Large intestine (tissue), 12 donors: Measurements from ENCODE around the gene NCR1. TPM values are rescaled to one million over a fixed set of nuclear protein-coding genes. Genes with fewer than 3 reads are reported as not detected.
"Not testable (repeated sequence)": the region's sequence is repeated elsewhere in the genome, so short reads cannot be mapped to it uniquely, and the experiment has no call there.

ENCODE experiments used
- DNase-seq, 2 donors: peaks; one replicate each; pipeline versions ENCODE4 v3.0.0 to v3.0.0-alpha.2; 2013
- H3K27ac ChIP-seq: one replicate; pipeline ENCODE4 v1.5.1; 2013; ENCODE audit warnings: low read length
- H3K27me3 ChIP-seq: 2 replicates; pipeline ENCODE4 v1.6.1; 2013; ENCODE audit warnings: low read length; ENCODE audit not compliant: control insufficient read depth, insufficient read depth
- H3K36me3 ChIP-seq: 2 replicates; pipeline ENCODE4 v1.6.1; 2013; ENCODE audit warnings: low read length; ENCODE audit not compliant: control insufficient read depth, insufficient read depth
- H3K4me1 ChIP-seq: one replicate; pipeline ENCODE4 v1.6.1; 2013; ENCODE audit warnings: low read length; ENCODE audit not compliant: control insufficient read depth, insufficient read depth
- H3K4me3 ChIP-seq: one replicate; pipeline ENCODE4 v1.5.1; 2013; ENCODE audit warnings: low read length
- H3K9me3 ChIP-seq: one replicate; pipeline ENCODE4 v1.6.1; 2013; ENCODE audit warnings: mild to moderate bottlenecking, low read depth, low read length, moderate library complexity; ENCODE audit not compliant: control insufficient read depth
- WGBS: methylation state at CpG from one replicate; pipeline ENCODE4 v1.1.5; 2013; ENCODE audit warnings: low lambda C conversion rate; ENCODE audit not compliant: insufficient coverage; 5-methylcytosine and 5-hydroxymethylcytosine counted together
- long read RNA-seq, 11 donors: transcript quantifications; one replicate each; lab custom pipeline, GENCODE V29; 2026
- polyA plus RNA-seq: library from polyadenylated mRNA; unstranded; fragments of 120-200 nt; gene quantifications from one replicate; pipeline ENCODE4 v1.2.1, GENCODE V29; 2013

The NCR1 gene
- polyA plus RNA-seq = 1.1 TPM
- long read RNA-seq, donor 1 = 0 reads
- long read RNA-seq, donor 2 = 0 reads
- long read RNA-seq, donor 3 = 0 reads
- long read RNA-seq, donor 4 = 0 reads
- long read RNA-seq, donor 5 = 0 reads
- long read RNA-seq, donor 6 = 0 reads
- long read RNA-seq, donor 7 = 0 reads
- long read RNA-seq, donor 8 = 0 reads
- long read RNA-seq, donor 9 = 0 reads
- long read RNA-seq, donor 10 = 0 reads
- long read RNA-seq, donor 11 = 0 reads

GRCh38 chr19:54905803-54906511 lies at the start of gene NCR1:
TSS of gene NCR1 (plus strand) at chr19:54906148. CDS start at chr19:54906188, 40 bp downstream.
- no peak within 1 kb of the TSS for H3K27ac ChIP-seq
- WGBS = no CpG with 5 or more reads among the region's 22 CpGs
- DNase-seq = no peak
- H3K36me3 ChIP-seq = no peaks in the 10 kb centered on the region
- H3K4me3 ChIP-seq = no peak within 1 kb of the TSS
- H3K27me3 ChIP-seq = no peaks in the 10 kb centered on the region
- no peaks in the 10 kb centered on the region for H3K4me1 ChIP-seq
- H3K9me3 ChIP-seq = no peaks in the 10 kb centered on the region

- H3K4me3 ChIP-seq, DNase-seq, H3K36me3 ChIP-seq, H3K27me3 ChIP-seq, H3K9me3 ChIP-seq, H3K4me1 ChIP-seq, H3K27ac ChIP-seq: not testable (repeated sequence)
- no CpG with 5 or more reads among the region's 3 CpGs for WGBS
These were observed 47.5 kb upstream of the NCR1 start for GRCh38 chr19:54858476-54858875.

GRCh38 chr19:54859421-54859820 lies 46.5 kb upstream of the NCR1 start:
- not testable (repeated sequence) for H3K4me3 ChIP-seq, H3K4me1 ChIP-seq, H3K27me3 ChIP-seq, H3K36me3 ChIP-seq, H3K9me3 ChIP-seq, DNase-seq, H3K27ac ChIP-seq
- no CpG with 5 or more reads among the region's 7 CpGs for WGBS

GRCh38 chr19:54863459-54863858 lies 42.5 kb upstream of the NCR1 start:
- not testable (repeated sequence) for DNase-seq, H3K4me3 ChIP-seq, H3K27me3 ChIP-seq, H3K36me3 ChIP-seq, H3K27ac ChIP-seq, H3K9me3 ChIP-seq, H3K4me1 ChIP-seq
- no CpG with 5 or more reads among the region's 3 CpGs for WGBS

GRCh38 chr19:54871696-54872095 lies 34.3 kb upstream of the NCR1 start:
- no peak for DNase-seq
- no peaks in the 10 kb centered on the region for H3K4me1 ChIP-seq
- no peak overlapping the region for H3K27ac ChIP-seq
- no peaks in the 10 kb centered on the region for H3K27me3 ChIP-seq
- WGBS = no CpG with 5 or more reads among the region's 3 CpGs
- H3K36me3 ChIP-seq = no peaks in the 10 kb centered on the region
- H3K9me3 ChIP-seq = no peaks in the 10 kb centered on the region
- no peak overlapping the region for H3K4me3 ChIP-seq

GRCh38 chr19:54873990-54874389 lies 32.0 kb upstream of the NCR1 start, which contains the start of gene FCAR:
TSS of gene FCAR (plus strand) at chr19:54874235. CDS start at chr19:54874290, 55 bp downstream.
- Histone ChIP-seq H3K4me1 (no peaks in the 10 kb centered on the region), H3K4me3 (no peak within 1 kb of the TSS), H3K36me3 (no peaks in the 10 kb centered on the region), H3K9me3 (no peaks in the 10 kb centered on the region), H3K27ac (no peak within 1 kb of the TSS), H3K27me3 (no peaks in the 10 kb centered on the region)
- DNase-seq = no peak
- WGBS = no CpG with 5 or more reads among the region's 8 CpGs

- no peak overlapping the region for H3K4me3 ChIP-seq
- H3K36me3 ChIP-seq = no peaks in the 10 kb centered on the region
- H3K27me3 ChIP-seq = no peaks in the 10 kb centered on the region
- H3K27ac ChIP-seq = no peak overlapping the region
- 50% methylated on average over 1 of the region's 2 CpGs for WGBS
- no peaks in the 10 kb centered on the region for H3K4me1 ChIP-seq
- DNase-seq = no peak
- no peaks in the 10 kb centered on the region for H3K9me3 ChIP-seq
These were observed 30.4 kb upstream of the NCR1 start for GRCh38 chr19:54875506-54875905.

GRCh38 chr19:54877471-54877870 lies 28.5 kb upstream of the NCR1 start:
- DNase-seq = no peak
- Histone ChIP-seq H3K4me1 (no peaks in the 10 kb centered on the region), H3K27ac (no peak overlapping the region), H3K9me3 (no peaks in the 10 kb centered on the region), H3K27me3 (peaks cover 7% of the 10 kb centered on the region), H3K36me3 (no peaks in the 10 kb centered on the region), H3K4me3 (no peak overlapping the region)
- 71% methylated on average over 1 of the region's 3 CpGs for WGBS

GRCh38 chr19:54881884-54882283 lies 24.1 kb upstream of the NCR1 start:
- no peak overlapping the region for H3K27ac ChIP-seq
- H3K9me3 ChIP-seq = no peaks in the 10 kb centered on the region
- H3K4me1 ChIP-seq = no peaks in the 10 kb centered on the region
- no peak for DNase-seq
- WGBS = no CpG with 5 or more reads among the region's 6 CpGs
- H3K27me3 ChIP-seq = peaks cover 7% of the 10 kb centered on the region
- H3K4me3 ChIP-seq = no peak overlapping the region
- no peaks in the 10 kb centered on the region for H3K36me3 ChIP-seq

- Histone ChIP-seq H3K4me3 (no peak overlapping the region), H3K9me3 (no peaks in the 10 kb centered on the region), H3K36me3 (no peaks in the 10 kb centered on the region), H3K27ac (no peak overlapping the region), H3K27me3 (peaks cover 7% of the 10 kb centered on the region), H3K4me1 (no peaks in the 10 kb centered on the region)
- no peak for DNase-seq
- 90% methylated on average over 2 of the region's 7 CpGs for WGBS
These were observed 23.2 kb upstream of the NCR1 start for GRCh38 chr19:54882758-54883157.

- H3K4me1 ChIP-seq = no peaks in the 10 kb centered on the region
- WGBS = no CpG with 5 or more reads among the region's 9 CpGs
- peaks cover 7% of the 10 kb centered on the region for H3K27me3 ChIP-seq
- DNase-seq = no peak
- H3K36me3 ChIP-seq = no peaks in the 10 kb centered on the region
- H3K4me3 ChIP-seq = no peak overlapping the region
- no peak overlapping the region for H3K27ac ChIP-seq
- H3K9me3 ChIP-seq = no peaks in the 10 kb centered on the region
These were observed 22.7 kb upstream of the NCR1 start for GRCh38 chr19:54883228-54883627.
